Measurements from ENCODE around the gene LANCL2. TPM values are rescaled to one million over a fixed set of nuclear protein-coding genes. Genes with fewer than 3 reads are reported as not detected.

LANCL2 gene
- total RNA-seq, 1 donor from 2014 or later = 18.5 TPM

DNA sequence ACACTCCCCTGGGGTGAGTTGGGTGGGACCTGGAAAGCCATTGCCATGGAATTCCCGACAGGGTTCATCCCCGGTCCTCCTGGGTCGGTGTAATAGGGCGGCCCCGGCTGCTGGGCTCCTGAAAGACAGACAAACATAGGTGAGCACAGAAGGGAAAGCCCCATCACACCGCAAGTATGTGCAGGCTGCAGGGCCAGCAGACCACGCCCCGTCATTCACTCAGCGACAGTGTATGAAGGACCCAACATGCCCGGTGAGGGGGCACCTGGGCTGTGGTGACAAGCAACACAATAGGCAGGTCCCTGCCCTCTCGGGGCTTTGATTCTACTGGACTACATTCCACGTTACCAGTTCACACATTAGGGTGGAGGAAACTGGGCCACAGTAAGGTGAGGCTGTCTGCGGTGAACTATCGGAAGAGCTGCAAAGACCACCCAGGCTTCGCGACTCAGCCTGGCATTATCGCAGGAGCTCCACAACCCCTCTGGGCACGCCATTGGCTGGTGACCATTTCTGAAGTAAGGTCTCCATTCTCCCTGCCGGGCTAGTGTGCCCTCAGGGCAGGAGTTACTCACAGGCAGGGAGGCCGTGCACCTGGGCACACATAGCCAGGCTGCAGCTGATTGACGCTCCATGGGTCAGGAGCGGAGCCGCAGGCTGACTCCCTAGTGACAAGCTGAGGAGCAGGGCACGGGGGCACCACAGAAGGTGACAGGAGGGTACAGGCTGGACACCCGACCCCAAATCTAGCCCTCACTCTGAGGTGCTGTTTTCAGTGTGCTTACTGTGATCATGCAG, 108.0 kb downstream of the LANCL2 start:
- Histone ChIP-seq H3K36me3 (ENCODE audit: control insufficient read depth, insufficient read depth, low read length) (no peaks in the 10 kb centered on the region), H3K27me3 (ENCODE audit: control insufficient read depth, insufficient read depth, low read length) (no peaks in the 10 kb centered on the region), H3K4me3 (ENCODE audit: low read depth, low read length) (no peak overlapping the region)
- no peak for DNase-seq (ENCODE audit: low read depth)
- no peak for TF ChIP-seq CTCF (IDR thresholded peaks at IDR 0.05; ENCODE audit: insufficient read depth, low read length, poor library complexity, severe bottlenecking)

- Histone ChIP-seq H3K36me3 (ENCODE audit: control insufficient read depth, insufficient read depth, low read length) (no peaks in the 10 kb centered on the region), H3K27me3 (ENCODE audit: control insufficient read depth, insufficient read depth, low read length) (no peaks in the 10 kb centered on the region), H3K4me3 (ENCODE audit: low read depth, low read length) (no peak overlapping the region)
- TF ChIP-seq CTCF (IDR thresholded peaks at IDR 0.05; ENCODE audit: insufficient read depth, low read length, poor library complexity, severe bottlenecking) = no peak
- no peak for DNase-seq (ENCODE audit: low read depth)
These were observed 108.8 kb downstream of the LANCL2 start for GRCh38 chr7:55473932-55474331.

- H3K27me3 ChIP-seq (ENCODE audit: control insufficient read depth, insufficient read depth, low read length) = no peaks in the 10 kb centered on the region
- TF ChIP-seq CTCF (IDR thresholded peaks at IDR 0.05; ENCODE audit: insufficient read depth, low read length, poor library complexity, severe bottlenecking) = no peak
These were observed 110.1 kb downstream of the LANCL2 start for GRCh38 chr7:55474944-55475854.

DNA sequence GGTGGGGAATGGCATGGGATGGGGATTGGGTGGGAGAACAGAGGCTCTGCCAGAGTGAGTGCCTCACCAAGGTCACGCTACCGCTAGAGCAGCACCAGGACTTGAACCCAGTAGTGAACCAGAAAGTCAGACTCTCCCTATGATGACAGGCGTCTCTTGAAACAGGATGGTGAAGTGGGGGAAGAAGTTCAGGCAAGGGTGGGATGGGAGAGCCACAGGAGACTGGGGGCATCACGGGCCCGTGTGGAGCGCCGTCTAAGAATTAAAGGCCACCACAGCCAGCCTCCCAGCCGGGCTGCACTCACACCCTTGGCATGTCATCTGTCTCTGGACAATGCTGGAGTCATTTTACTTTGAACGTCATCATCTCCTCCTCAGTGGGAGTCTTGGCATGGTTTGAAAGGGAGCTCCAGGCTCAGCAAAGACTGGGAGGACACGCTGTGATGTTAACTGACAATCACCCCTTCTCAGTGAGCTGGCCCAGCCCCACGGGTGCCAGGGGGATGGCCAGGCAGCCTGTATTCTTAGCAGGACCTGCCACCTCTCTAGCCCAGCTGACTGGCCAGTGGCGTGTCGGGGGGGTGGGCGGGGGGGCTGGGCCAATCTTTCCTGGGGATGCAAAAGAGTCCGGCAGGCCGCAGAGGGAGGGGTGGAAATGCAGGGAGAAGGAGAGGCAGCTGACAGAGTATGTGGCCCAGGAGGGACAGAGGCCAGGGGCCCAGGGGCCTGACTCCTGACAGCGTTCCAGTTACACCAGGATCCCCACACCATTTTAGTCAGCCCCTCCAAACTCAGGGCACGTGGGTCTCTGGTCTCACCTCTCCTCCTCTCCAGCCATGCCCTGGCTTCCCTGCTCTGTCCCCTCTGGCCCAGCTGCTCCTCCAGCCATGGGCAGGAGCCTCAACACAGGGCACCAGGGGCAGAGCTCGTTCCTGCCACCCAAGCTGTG, 111.0 kb downstream of the LANCL2 start:
- no peaks in the 10 kb centered on the region for H3K27me3 ChIP-seq (ENCODE audit: control insufficient read depth, insufficient read depth, low read length)
- no peak for DNase-seq (ENCODE audit: low read depth)

More at GRCh38 chr7:55474944-55475854, 110.1 kb downstream of the LANCL2 start:
- no peak overlapping the region for H3K4me3 ChIP-seq (ENCODE audit: low read depth, low read length)
- no peak for DNase-seq (ENCODE audit: low read depth)
- no peaks in the 10 kb centered on the region for H3K36me3 ChIP-seq (ENCODE audit: control insufficient read depth, insufficient read depth, low read length)

More for the DNA sequence above, 111.0 kb downstream of the LANCL2 start:
- Histone ChIP-seq H3K36me3 (ENCODE audit: control insufficient read depth, insufficient read depth, low read length) (no peaks in the 10 kb centered on the region), H3K4me3 (ENCODE audit: low read depth, low read length) (no peak overlapping the region)
- TF ChIP-seq CTCF (IDR thresholded peaks at IDR 0.05; ENCODE audit: insufficient read depth, low read length, poor library complexity, severe bottlenecking) = no peak

All from kidney epithelial cell (primary cell).